HepG2 (cell line): ENCODE results near the gene TBX15. TPM values are rescaled to one million over a fixed set of nuclear protein-coding genes. Genes with fewer than 3 reads are reported as not detected.

Source experiments
- ATM ChIP-seq: fragments of 450-650 bp; IDR thresholded peaks from 2 replicates; pipeline ENCODE4 v1.7.1; 2017; ENCODE audit warnings: mild to moderate bottlenecking, borderline replicate concordance
- ETV5 ChIP-seq: IDR thresholded peaks from 2 replicates; pipeline ENCODE4 v1.6.1; 2018; ENCODE audit warnings: missing biosample characterization, missing genetic modification reagents, inconsistent platforms, borderline replicate concordance
- FOXO4 ChIP-seq: sonication (generic); formaldehyde crosslinking; conservative IDR thresholded peaks from 2 replicates; pipeline ENCODE4 v1.8.1; 2023; ENCODE audit warnings: missing genetic modification reagents
- KLF9 ChIP-seq: IDR thresholded peaks from 2 replicates; pipeline ENCODE4 v1.6.1; 2016; ENCODE audit warnings: low read depth
- MED13 ChIP-seq: sonication (generic); formaldehyde crosslinking; IDR thresholded peaks from 2 replicates; pipeline ENCODE4 v1.5.0; 2020; ENCODE audit warnings: missing genetic modification reagents
- MTF2 ChIP-seq: sonication (generic); formaldehyde crosslinking; IDR thresholded peaks from 2 replicates; pipeline ENCODE4 v1.5.0; 2020; ENCODE audit warnings: missing genetic modification reagents, borderline replicate concordance
- NFAT5 ChIP-seq: sonication (generic); formaldehyde crosslinking; IDR thresholded peaks from 2 replicates; pipeline ENCODE4 v1.4.0; 2020; ENCODE audit warnings: missing genetic modification reagents
- NR2F2 ChIP-seq: IDR thresholded peaks from 2 replicates; pipeline ENCODE4 v1.6.1; 2012; ENCODE audit warnings: low read depth, inconsistent platforms, borderline replicate concordance
- RERE ChIP-seq: IDR thresholded peaks from 2 replicates; pipeline ENCODE4 v1.6.1; 2016; ENCODE audit warnings: low read depth, missing genetic modification reagents, missing compliant biosample characterization
- RFXANK ChIP-seq: IDR thresholded peaks from 2 replicates; pipeline ENCODE4 v1.6.1; 2016
- SNAPC2 ChIP-seq: sonication (generic); formaldehyde crosslinking; IDR thresholded peaks from 2 replicates; pipeline ENCODE4 v1.8.1; 2022; ENCODE audit warnings: mild to moderate bottlenecking, missing genetic modification reagents
- STAG1 ChIP-seq: sonication (generic); formaldehyde crosslinking; IDR thresholded peaks from 2 replicates; pipeline ENCODE4 v1.4.0; 2020; ENCODE audit warnings: missing genetic modification reagents
- STAT5B ChIP-seq: sonication (generic); formaldehyde crosslinking; IDR thresholded peaks from 2 replicates; pipeline ENCODE4 v1.4.0; 2020; ENCODE audit warnings: missing genetic modification reagents
- ZKSCAN8 ChIP-seq: IDR thresholded peaks from 2 replicates; pipeline ENCODE4 v1.6.1; 2016; ENCODE audit warnings: borderline replicate concordance, missing genetic modification reagents, missing compliant biosample characterization
- ZNF703 ChIP-seq: sonication (generic); formaldehyde crosslinking; IDR thresholded peaks from 2 replicates; pipeline ENCODE4 v1.5.1; 2020; ENCODE audit warnings: missing genetic modification reagents, mild to moderate bottlenecking, moderate library complexity, borderline replicate concordance
- ZNF749 ChIP-seq: sonication (generic); formaldehyde crosslinking; IDR thresholded peaks from 2 replicates; pipeline ENCODE4 v1.8.0; 2022; ENCODE audit warnings: mild to moderate bottlenecking, missing genetic modification reagents, moderate library complexity, borderline replicate concordance
- polyA plus RNA-seq, 8 experiments: library from polyadenylated mRNA; depleted of rRNA in 3 of 8; stranded (reverse) in 7 of 8; unstranded in 1 of 8; fragments of >200 nt; fragmentation: Illumina TruSeq in 4 of 8; extraction: Trizol in 4 of 8; gene quantifications; 2 replicates each; pipeline versions ENCODE4 v1.2.1 to v1.2.3, GENCODE V29; 2011 to 2016; ENCODE audit warnings: low read depth in 4 of 8, missing spikeins in 1 of 8, mixed read lengths in 1 of 8; ENCODE audit not compliant: insufficient read depth in 1 of 8
- total RNA-seq, 5 experiments: library from RNA; depleted of rRNA; stranded (reverse); fragments of >200 nt; fragmentation: Illumina TruSeq; extraction: Trizol; gene quantifications; 2 replicates each; pipeline ENCODE4 v1.2.3, GENCODE V29; 2016; ENCODE audit warnings: low read depth in 1 of 5

TBX15 gene
- total and polyA plus RNA-seq, 2 of the 13 experiments (the other 11 are each of a cell fraction or from before 2014, with no cell fraction given): 0.42 to 1.9 TPM

DNA sequence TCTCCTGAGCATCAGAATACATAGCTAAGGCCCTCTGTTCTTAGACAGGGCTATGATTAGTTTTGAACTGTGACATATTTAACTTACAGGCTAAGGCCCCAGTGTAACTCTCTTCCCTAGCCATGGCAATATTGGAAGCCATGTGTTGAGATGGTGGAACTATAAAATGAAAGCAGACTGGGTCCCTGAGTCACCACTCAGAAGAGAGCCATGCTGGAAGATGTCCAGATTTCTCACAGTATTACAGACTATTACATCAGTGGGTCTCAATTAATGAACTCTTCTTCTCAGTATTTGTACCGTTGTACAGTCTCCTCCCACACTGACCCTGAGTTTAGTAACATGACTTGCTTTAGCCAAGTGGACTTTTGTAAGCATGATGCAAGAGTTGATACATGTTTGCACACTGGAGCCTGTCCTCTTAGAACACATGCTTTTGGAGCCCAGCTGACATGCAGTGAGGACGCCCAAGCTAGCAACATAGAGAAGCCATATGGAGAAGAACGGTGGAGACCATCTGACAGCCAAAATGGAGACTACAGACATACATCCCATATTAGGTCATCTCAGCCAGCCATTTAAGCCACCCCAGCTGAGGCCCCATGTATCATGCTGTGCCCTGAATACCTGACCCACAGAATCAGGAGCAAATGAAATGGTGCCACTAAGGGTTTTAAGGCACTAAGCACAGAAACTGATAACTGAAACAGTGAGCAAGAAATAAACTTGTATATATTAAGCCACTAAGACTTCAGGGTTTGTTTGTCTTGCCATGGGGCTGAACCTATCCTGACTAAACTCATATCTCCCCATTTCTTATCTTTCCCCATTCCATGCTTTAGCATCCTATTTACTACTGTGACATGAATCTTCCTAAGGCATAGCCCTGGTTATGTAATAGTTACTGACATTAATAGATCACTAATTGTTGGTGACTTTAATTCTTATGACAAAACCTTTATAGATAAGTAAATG lies 24.4 kb downstream of the TBX15 start (continued):
- TF ChIP-seq ATM: no peak
- no peak for TF ChIP-seq MTF2 (CRISPR knock-in tag)
- 0 out of 2 replicates have a peak, but pooled peaks have one; percentile 73 for TF ChIP-seq STAT5B
- TF ChIP-seq ETV5 (CRISPR knock-in tag): peak; percentile 55; the same call in 1 of the 2 replicates
- no peak for TF ChIP-seq MED13
- TF ChIP-seq ZNF703 (CRISPR knock-in tag): 0 out of 2 replicates have a peak, but pooled peaks have one; percentile 41
- TF ChIP-seq FOXO4 (CRISPR knock-in tag): no peak
- no peak for TF ChIP-seq NFAT5 (CRISPR knock-in tag)
- TF ChIP-seq RFXANK (CRISPR knock-in tag): no peak
- TF ChIP-seq SNAPC2 (CRISPR knock-in tag): no peak
- peak; percentile 71; the same call in 1 of the 2 replicates for TF ChIP-seq NR2F2
- no peak for TF ChIP-seq KLF9 (CRISPR knock-in tag)
- TF ChIP-seq RERE (CRISPR knock-in tag): peak; percentile 76; the same call in 1 of the 2 replicates
- TF ChIP-seq ZKSCAN8 (CRISPR knock-in tag): peak; percentile 89
- no peak for TF ChIP-seq ZNF749 (CRISPR knock-in tag)
- TF ChIP-seq STAG1 (CRISPR knock-in tag): 0 out of 2 replicates have a peak, but pooled peaks have one; percentile 13
